ENCODE data around the gene COX18. TPM values are rescaled to one million over a fixed set of nuclear protein-coding genes. Genes with fewer than 3 reads are reported as not detected.

Gene COX18
- total RNA-seq, 2 donors from 2014 or later, result 9.2 to 10.3 TPM

- Mint-ChIP-seq H3K4me3 (no peak overlapping the region), H3K36me3 (ENCODE audit: low read depth) (no peaks in the 10 kb centered on the region), H3K27me3 (no peaks in the 10 kb centered on the region), H3K4me1 (peaks cover 3% of the 10 kb centered on the region), H3K27ac (no peak overlapping the region)
- H3K9me3 ChIP-seq (ENCODE audit: control insufficient read depth, low read length, poor library complexity, severe bottlenecking), result no peaks in the 10 kb centered on the region
- ATAC-seq (no peak), DNase-seq (no peak)
Observed at GRCh38 chr4:73028621-73029020, 40.9 kb downstream of the COX18 start.

- no peak for DNase-seq
- Mint-ChIP-seq H3K27ac (no peak overlapping the region), H3K4me3 (no peak overlapping the region), H3K27me3 (peaks cover 11% of the 10 kb centered on the region), H3K4me1 (no peaks in the 10 kb centered on the region), H3K36me3 (ENCODE audit: low read depth) (no peaks in the 10 kb centered on the region)
- H3K9me3 ChIP-seq (ENCODE audit: control insufficient read depth, low read length, poor library complexity, severe bottlenecking), result no peaks in the 10 kb centered on the region
- ATAC-seq, result no peak
Observed at GRCh38 chr4:73021634-73022033, 47.9 kb downstream of the COX18 start.

GRCh38 chr4:73019462-73020047 lies 50.0 kb downstream of the COX18 start:
- H3K36me3 Mint-ChIP-seq (ENCODE audit: low read depth), result no peaks in the 10 kb centered on the region
- peaks cover 17% of the 10 kb centered on the region for H3K27me3 Mint-ChIP-seq
- ATAC-seq (no peak), DNase-seq (no peak)
- no peak overlapping the region for H3K27ac Mint-ChIP-seq
- H3K4me3 Mint-ChIP-seq, result no peak overlapping the region
- no peaks in the 10 kb centered on the region for H3K4me1 Mint-ChIP-seq
- H3K9me3 ChIP-seq (ENCODE audit: control insufficient read depth, low read length, poor library complexity, severe bottlenecking), result no peaks in the 10 kb centered on the region

- no peaks in the 10 kb centered on the region for H3K9me3 ChIP-seq (ENCODE audit: control insufficient read depth, low read length, poor library complexity, severe bottlenecking)
- Mint-ChIP-seq H3K4me1 (no peaks in the 10 kb centered on the region), H3K27me3 (peaks cover 17% of the 10 kb centered on the region), H3K27ac (no peak overlapping the region), H3K4me3 (no peak overlapping the region), H3K36me3 (ENCODE audit: low read depth) (no peaks in the 10 kb centered on the region)
- ATAC-seq (no peak), DNase-seq (no peak)
Observed at GRCh38 chr4:73018595-73018994, 50.9 kb downstream of the COX18 start.

- H3K4me3 Mint-ChIP-seq, result no peak overlapping the region
Observed at GRCh38 chr4:73013310-73013709, 56.2 kb downstream of the COX18 start.

GRCh38 chr4:73012673-73013072 lies 56.8 kb downstream of the COX18 start:
- ATAC-seq (no peak), DNase-seq (no peak)
- H3K4me1 Mint-ChIP-seq, result no peaks in the 10 kb centered on the region
- no peaks in the 10 kb centered on the region for H3K36me3 Mint-ChIP-seq (ENCODE audit: low read depth)
- H3K9me3 ChIP-seq (ENCODE audit: control insufficient read depth, low read length, poor library complexity, severe bottlenecking), result no peaks in the 10 kb centered on the region
- H3K27ac Mint-ChIP-seq, result no peak overlapping the region
- H3K27me3 Mint-ChIP-seq, result peaks cover 11% of the 10 kb centered on the region
- H3K4me3 Mint-ChIP-seq, result no peak overlapping the region

More at GRCh38 chr4:73013310-73013709, 56.2 kb downstream of the COX18 start:
- ATAC-seq (no peak), DNase-seq (no peak)
- Mint-ChIP-seq H3K27me3 (peaks cover 11% of the 10 kb centered on the region), H3K36me3 (ENCODE audit: low read depth) (no peaks in the 10 kb centered on the region), H3K27ac (no peak overlapping the region), H3K4me1 (no peaks in the 10 kb centered on the region)
- no peaks in the 10 kb centered on the region for H3K9me3 ChIP-seq (ENCODE audit: control insufficient read depth, low read length, poor library complexity, severe bottlenecking)

- Mint-ChIP-seq H3K4me3 (no peak overlapping the region), H3K36me3 (ENCODE audit: low read depth) (no peaks in the 10 kb centered on the region), H3K27ac (no peak overlapping the region), H3K27me3 (peaks cover 17% of the 10 kb centered on the region), H3K4me1 (no peaks in the 10 kb centered on the region)
- no peaks in the 10 kb centered on the region for H3K9me3 ChIP-seq (ENCODE audit: control insufficient read depth, low read length, poor library complexity, severe bottlenecking)
- ATAC-seq (no peak), DNase-seq (no peak)
Observed at GRCh38 chr4:73011629-73011985, 57.9 kb downstream of the COX18 start.

- no peaks in the 10 kb centered on the region for H3K4me1 Mint-ChIP-seq
- no peaks in the 10 kb centered on the region for H3K9me3 ChIP-seq (ENCODE audit: control insufficient read depth, low read length, poor library complexity, severe bottlenecking)
- H3K36me3 Mint-ChIP-seq (ENCODE audit: low read depth), result no peaks in the 10 kb centered on the region
- peaks cover 21% of the 10 kb centered on the region for H3K27me3 Mint-ChIP-seq
- no peak overlapping the region for H3K4me3 Mint-ChIP-seq
- ATAC-seq (no peak), DNase-seq (no peak)
- no peak overlapping the region for H3K27ac Mint-ChIP-seq
Observed at GRCh38 chr4:73010789-73011628, 58.5 kb downstream of the COX18 start.

- Mint-ChIP-seq H3K27ac (no peak overlapping the region), H3K4me3 (no peak overlapping the region), H3K4me1 (peaks cover 2% of the 10 kb centered on the region), H3K36me3 (ENCODE audit: low read depth) (no peaks in the 10 kb centered on the region), H3K27me3 (peaks cover 38% of the 10 kb centered on the region)
- DNase-seq, result no peak
- no peak for ATAC-seq
- H3K9me3 ChIP-seq (ENCODE audit: control insufficient read depth, low read length, poor library complexity, severe bottlenecking), result no peaks in the 10 kb centered on the region
Observed at GRCh38 chr4:73007526-73008100, 61.9 kb downstream of the COX18 start.

GRCh38 chr4:73006286-73006990 lies 63.1 kb downstream of the COX18 start:
- peaks cover 2% of the 10 kb centered on the region for H3K4me1 Mint-ChIP-seq
- H3K27ac Mint-ChIP-seq, result no peak overlapping the region
- ATAC-seq (no peak), DNase-seq (no peak)
- peaks cover 42% of the 10 kb centered on the region for H3K27me3 Mint-ChIP-seq
- H3K9me3 ChIP-seq (ENCODE audit: control insufficient read depth, low read length, poor library complexity, severe bottlenecking), result no peaks in the 10 kb centered on the region
- H3K36me3 Mint-ChIP-seq (ENCODE audit: low read depth), result no peaks in the 10 kb centered on the region
- no peak overlapping the region for H3K4me3 Mint-ChIP-seq

GRCh38 chr4:73005514-73005913 lies 64.0 kb downstream of the COX18 start:
- no peak overlapping the region for H3K4me3 Mint-ChIP-seq

More at GRCh38 chr4:73005514-73005913, 64.0 kb downstream of the COX18 start:
- no peaks in the 10 kb centered on the region for H3K9me3 ChIP-seq (ENCODE audit: control insufficient read depth, low read length, poor library complexity, severe bottlenecking)
- Mint-ChIP-seq H3K4me1 (peaks cover 2% of the 10 kb centered on the region), H3K27ac (no peak overlapping the region), H3K27me3 (peaks cover 42% of the 10 kb centered on the region), H3K36me3 (ENCODE audit: low read depth) (no peaks in the 10 kb centered on the region)
- ATAC-seq (no peak), DNase-seq (no peak)
